HG02885 (cell line): Measurements from ENCODE around the gene MMP20.
A peak's percentile ranks its signal among the peaks of the same experiment; 100 is the strongest.

Experiments
- ATAC-seq: cut with Tn5 transposase; IDR thresholded peaks from one replicate; pipeline ENCODE4 v1.9.1; 2021; ENCODE audit warnings: mild to moderate bottlenecking; ENCODE audit not compliant: unreplicated experiment, poor library complexity

The MMP20 gene

DNA sequence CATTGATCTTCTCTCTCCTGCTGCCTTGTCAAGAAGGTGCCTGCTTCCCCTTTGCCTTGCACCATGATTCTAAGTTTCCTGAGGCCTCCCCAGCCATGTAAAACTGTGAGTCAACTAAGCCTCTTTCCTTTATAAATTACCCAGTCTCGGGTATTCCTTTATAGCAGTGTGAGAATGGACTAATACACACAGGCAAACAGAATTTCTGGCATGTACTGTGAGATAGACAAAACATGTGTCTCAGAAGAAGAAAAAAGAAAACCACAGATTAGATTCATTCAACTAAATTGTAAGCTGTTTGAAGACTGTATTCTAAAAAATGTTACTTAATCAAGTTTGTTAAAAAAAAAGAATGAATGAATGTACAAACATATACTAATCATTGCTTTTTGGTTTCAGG is 1.5 kb upstream of the MMP20 start:
- ATAC-seq: no peak

DNA sequence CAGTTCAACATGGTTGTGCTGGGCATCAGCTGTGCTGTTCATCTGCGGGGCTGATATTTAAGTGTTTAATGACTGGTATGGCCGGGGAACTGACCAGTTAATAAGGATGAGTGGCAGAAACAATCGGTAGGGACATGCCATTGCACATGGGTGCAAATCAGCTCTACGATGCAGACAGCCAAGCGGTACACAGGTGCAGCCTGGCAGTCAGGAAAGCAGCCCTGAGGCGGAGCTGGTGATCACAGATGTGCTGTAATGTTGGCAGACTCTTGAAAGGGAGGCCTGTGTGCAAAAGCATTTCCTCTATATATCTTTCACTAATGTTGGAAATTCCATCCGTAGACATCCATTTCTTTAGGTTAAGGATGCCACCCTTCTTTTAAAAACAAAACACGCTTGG is 1.1 kb downstream of the MMP20 start:
- no peak for ATAC-seq

- ATAC-seq: no peak
These were observed 2.0 kb downstream of the MMP20 start for GRCh38 chr11:102623128-102623527.

- ATAC-seq: no peak
These were observed 2.9 kb downstream of the MMP20 start for GRCh38 chr11:102622258-102622657.

DNA sequence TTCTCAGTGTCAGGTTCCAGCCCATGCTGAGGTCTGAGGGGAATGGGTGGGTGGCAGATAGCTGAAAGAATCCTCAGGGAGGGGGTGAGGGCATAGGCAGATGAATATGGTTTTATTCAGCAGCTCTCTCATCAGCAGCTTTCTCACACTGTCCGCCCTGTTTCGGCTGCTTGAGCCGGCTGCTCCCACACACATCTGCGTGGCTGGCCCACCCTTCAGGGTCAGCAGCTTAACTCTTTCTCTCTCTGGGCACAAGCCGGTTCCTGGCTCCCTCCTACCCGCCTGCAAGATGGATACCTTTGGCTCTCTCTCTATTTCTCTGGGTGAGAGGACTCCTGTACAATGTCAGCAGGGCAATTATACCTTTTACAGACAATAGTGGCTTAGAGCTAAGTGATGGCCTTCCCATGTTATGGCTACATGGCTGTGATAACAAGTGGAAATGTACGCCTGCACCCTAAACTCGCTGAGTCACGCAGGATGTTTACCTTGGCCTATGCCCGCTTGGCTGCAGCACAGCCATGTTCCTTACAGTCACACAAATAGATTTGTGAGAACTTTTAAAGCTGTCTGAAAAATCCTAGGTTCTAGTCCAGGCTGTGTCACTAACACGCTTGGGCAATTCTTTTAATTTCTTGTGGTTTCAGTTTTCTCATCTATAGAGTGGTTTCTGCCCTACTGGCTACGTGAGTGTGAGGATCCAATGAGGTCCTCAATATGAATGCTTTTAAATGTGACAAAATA is 4.1 kb downstream of the MMP20 start:
- peak; percentile 89 for ATAC-seq

DNA sequence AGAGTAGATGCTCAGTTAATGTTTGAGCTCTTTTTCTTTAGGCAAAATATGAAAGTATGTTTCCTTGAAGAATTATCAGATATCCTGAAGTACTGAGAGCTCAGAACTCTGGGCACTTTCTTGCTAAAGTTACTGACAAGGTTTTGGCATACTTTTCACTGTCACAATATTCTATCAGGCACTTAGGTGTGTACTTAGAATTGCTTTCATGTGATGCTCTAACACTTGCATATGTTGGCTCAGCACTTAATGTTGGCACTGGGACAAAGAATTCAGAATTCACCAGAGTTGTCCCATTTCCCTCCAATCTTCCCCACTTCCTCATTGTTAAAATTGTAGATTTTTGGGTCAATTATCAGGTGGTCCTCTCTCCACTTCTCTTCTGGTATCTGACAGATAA is 5.0 kb downstream of the MMP20 start:
- no peak for ATAC-seq

- ATAC-seq: no peak
These were observed 7.6 kb downstream of the MMP20 start for GRCh38 chr11:102617466-102618008.

DNA sequence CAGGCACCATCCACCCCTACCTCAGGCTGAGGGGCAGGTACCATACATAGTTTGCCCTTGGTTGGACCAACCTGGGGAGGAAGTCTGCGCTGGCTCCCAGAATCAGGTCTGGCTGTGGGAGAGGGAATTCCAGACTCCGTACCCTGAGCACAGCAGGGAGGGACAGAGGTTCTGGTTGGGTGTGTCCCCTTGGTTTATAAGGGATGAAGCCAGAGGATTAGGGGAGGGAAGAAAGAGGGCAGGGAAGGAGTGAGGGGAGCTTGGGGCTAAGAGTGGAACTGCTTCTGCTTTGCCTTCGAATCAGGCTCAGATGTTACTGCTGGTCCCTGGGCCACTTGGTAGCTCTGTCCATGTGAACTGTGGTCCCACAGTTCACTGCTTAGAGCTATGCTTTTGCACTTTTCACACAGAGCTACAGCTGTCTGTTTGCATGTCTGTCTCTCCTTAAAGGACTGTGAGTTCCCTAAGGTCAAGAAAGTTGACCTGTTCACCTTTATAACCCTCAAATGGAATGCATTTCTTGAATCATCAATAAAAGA is 9.2 kb downstream of the MMP20 start:
- no peak for ATAC-seq

- no peak for ATAC-seq
These were observed 9.8 kb downstream of the MMP20 start for GRCh38 chr11:102615077-102615893.

DNA sequence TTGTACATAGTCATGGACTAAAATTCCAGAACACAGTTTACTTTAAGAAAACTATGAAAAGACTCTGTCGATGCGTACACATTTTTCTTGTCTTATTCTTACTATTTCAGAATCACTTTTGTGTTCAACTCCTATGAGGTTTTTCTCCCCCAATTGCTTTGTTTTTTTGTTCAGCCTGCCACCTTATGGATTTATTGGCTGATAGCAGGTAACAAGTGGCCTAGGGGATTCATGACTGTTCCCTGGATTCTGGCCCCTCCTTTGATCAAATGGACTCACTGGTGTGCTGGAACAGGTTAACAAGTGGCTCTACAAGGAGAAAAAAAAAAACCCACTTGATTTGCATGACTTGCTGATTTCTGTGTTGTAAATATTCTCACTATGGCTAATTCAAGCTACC is 10.6 kb downstream of the MMP20 start:
- no peak for ATAC-seq

DNA sequence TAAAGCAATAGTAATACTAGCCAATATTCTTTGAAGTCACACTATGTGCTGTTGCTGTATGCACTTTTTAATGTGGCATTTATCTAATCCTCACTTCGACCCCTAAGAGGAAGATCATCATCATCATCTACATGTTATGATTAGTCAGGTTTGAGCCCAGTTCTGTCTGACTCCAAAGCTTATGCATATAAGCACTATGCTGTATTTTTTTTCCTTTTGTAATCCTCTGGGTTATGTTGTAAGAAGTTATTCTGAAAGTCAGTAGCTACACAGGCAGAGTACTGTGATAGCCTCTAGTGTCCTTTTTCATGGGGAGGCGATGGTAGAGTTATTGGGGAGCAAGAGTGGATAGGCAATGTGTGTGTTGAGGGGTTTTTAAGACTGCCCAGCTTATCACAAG is 11.1 kb downstream of the MMP20 start:
- no peak for ATAC-seq

GRCh38 chr11:102613450-102613849 is 11.7 kb downstream of the MMP20 start:
- no peak for ATAC-seq

GRCh38 chr11:102611291-102611690 is 13.8 kb downstream of the MMP20 start:
- peak; percentile 59 for ATAC-seq

DNA sequence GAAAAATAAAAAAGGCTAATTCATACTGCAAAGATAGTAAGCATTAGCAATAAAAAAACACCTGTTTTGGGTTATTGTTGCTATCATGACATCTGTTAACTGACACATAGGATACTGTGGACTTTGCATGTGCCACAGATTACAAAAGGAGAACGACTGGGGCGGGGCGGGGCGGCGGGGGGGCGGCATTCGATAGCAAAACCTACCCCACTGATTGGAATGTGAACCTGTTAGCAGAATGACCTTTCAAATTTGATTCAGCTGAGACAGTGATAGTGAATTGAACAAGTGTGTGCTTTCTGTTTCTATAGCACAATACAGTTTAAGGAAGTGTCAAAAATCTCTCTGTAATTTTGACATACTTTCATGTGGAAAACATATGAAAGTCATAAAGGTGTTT is 14.9 kb downstream of the MMP20 start:
- peak; percentile 35 for ATAC-seq

GRCh38 chr11:102608699-102609098 is 16.4 kb downstream of the MMP20 start:
- ATAC-seq: no peak

- ATAC-seq: no peak
These were observed 20.3 kb downstream of the MMP20 start for GRCh38 chr11:102604875-102605274.

- ATAC-seq: no peak
These were observed 21.1 kb downstream of the MMP20 start for GRCh38 chr11:102604011-102604410.

DNA sequence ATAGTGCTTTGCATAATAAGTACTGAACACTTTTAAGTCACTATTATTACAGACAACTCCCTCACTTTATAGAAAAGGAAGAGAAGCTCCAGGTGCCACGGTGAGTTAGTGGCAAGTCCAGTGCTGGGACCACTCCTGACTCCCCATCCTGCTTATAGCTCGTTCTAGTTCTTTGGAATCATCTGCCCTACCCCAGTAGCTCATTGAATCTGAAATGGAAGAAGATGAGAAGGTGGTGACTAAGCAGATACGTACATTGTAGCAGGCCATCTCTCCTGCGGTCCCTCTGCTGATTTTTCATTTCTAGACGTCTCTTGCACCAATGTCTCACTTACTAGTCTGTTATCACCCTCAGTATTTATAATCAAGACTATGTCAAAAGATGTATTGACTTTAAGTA is 21.6 kb downstream of the MMP20 start:
- no peak for ATAC-seq

DNA sequence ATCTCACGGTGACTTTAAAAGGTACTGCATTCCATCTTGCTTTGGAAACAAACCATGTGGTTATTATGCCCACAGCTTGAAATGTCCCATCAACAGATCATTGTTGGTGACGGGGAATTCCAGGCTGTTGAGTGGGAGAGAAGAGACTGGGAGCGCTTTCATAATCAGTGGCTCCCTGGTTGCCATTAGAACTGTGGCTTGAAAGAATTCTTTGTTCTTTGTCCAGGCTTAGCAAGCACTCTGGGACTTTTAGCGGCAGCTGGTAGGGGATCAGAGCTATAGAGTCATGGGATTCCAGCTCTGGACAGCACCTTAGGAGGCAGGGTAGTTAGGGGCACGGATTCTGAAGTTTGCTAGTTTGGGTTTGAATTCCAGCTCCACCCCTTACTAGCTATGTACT is 22.0 kb downstream of the MMP20 start:
- no peak for ATAC-seq

- no peak for ATAC-seq
These were observed 24.5 kb downstream of the MMP20 start for GRCh38 chr11:102600666-102601065.

DNA sequence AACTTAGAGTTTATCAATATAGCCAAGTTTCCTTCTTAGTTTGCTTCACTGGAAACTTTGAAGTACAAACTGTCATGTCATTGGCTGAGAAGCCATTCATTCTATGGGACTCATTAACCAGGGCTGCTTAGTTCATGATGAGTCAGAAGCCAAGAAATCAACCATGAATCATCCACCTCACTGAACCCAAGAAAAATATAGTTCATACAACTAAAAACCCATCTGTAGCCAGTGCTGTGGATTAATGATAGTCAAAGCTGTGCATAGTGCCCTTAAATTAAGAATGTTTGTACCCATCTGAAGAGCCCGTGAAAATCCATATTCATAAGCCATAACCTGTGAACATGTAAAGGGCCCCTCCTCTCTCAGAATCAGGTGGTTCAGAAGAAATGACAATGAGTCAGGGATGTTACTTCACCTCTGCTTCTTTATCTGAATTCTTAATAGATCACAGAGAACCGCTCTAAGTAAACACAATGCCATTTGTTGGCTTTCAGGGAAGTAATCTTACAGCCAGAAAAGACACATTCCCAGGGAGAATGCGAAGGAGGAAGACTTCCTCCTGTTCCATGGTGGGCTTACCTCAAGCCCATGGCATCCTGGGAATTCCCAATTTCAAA is 25.4 kb downstream of the MMP20 start:
- peak; percentile 89 for ATAC-seq
